ENCODE measurements around the gene ZSCAN10.

DNA sequence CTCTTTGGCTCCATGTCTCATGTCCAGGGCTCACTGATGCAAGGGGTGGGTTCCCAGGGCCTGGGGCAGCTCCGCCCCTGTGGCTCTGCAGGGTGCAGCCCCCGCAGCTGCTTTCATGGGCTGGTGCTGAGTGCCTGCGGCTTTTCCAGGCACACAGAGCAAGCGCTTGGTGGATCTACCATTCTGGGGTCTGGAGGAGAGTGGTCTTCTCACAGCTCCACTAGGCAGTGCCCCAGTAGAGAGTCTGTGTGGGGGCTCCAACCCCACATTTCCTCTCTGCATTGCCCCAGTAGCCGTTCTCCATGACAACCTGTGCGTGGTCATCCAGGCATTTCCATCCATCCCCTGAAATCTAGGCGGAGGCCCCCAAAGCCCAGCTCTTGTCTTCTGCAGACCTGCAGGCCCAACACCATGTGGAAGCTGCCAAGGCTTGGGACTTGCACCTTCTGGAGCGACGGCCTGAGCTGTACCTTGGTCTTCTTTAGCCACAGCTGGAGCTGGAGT is 28.4 kb downstream of the ZSCAN10 start:
- TF ChIP-seq, protein P1, sequence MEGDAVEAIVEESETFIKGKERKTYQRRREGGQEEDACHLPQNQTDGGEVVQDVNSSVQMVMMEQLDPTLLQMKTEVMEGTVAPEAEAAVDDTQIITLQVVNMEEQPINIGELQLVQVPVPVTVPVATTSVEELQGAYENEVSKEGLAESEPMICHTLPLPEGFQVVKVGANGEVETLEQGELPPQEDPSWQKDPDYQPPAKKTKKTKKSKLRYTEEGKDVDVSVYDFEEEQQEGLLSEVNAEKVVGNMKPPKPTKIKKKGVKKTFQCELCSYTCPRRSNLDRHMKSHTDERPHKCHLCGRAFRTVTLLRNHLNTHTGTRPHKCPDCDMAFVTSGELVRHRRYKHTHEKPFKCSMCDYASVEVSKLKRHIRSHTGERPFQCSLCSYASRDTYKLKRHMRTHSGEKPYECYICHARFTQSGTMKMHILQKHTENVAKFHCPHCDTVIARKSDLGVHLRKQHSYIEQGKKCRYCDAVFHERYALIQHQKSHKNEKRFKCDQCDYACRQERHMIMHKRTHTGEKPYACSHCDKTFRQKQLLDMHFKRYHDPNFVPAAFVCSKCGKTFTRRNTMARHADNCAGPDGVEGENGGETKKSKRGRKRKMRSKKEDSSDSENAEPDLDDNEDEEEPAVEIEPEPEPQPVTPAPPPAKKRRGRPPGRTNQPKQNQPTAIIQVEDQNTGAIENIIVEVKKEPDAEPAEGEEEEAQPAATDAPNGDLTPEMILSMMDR (IDR thresholded peaks at IDR 0.05; ENCODE audit: low read length) = no peak
- TF ChIP-seq EZH2 (optimal IDR thresholded peaks at IDR 0.05; ENCODE audit: low read depth, low read length) (no peak), EZH2phosphoT487 (IDR thresholded peaks at IDR 0.05; ENCODE audit: low read length) (no peak)

Data from MM.1S (cell line).